Loucy (cell line): ENCODE data around the gene ELL2.

Source experiments
- EZH2phosphoT487 ChIP-seq: fragments of 200-600 bp; IDR thresholded peaks from 2 replicates; pipeline ENCODE4 v1.6.1; 2018; ENCODE audit warnings: antibody characterized with exemption, mild to moderate bottlenecking, moderate library complexity, borderline replicate concordance
- TF ChIP-seq, protein P1 (sequence below): fragments of 200-600 bp; sonication (generic); conservative IDR thresholded peaks from 2 replicates; pipeline ENCODE4 v1.5.1; 2014; ENCODE audit warnings: mild to moderate bottlenecking, antibody characterized with exemption, low read length

DNA sequence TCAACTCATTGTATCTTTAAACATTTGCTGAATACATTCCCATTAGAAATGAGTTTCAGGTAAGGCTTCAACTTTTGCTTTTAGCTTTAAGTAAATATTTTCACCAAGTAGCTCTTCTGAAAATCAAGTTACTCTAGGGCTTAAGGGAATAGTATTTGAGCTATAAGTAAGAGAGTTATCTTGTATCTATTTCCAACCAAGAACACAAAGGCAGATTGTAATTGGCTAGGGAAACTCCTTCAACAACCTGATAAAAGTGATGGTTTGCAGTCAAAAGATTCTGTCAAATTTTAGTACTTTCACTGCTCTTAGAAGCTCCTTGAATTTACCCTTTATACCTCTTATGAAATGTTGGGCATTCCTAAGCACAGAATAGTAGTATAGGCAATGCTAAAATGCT is 13.0 kb downstream of the ELL2 start:
- TF ChIP-seq, protein P1, sequence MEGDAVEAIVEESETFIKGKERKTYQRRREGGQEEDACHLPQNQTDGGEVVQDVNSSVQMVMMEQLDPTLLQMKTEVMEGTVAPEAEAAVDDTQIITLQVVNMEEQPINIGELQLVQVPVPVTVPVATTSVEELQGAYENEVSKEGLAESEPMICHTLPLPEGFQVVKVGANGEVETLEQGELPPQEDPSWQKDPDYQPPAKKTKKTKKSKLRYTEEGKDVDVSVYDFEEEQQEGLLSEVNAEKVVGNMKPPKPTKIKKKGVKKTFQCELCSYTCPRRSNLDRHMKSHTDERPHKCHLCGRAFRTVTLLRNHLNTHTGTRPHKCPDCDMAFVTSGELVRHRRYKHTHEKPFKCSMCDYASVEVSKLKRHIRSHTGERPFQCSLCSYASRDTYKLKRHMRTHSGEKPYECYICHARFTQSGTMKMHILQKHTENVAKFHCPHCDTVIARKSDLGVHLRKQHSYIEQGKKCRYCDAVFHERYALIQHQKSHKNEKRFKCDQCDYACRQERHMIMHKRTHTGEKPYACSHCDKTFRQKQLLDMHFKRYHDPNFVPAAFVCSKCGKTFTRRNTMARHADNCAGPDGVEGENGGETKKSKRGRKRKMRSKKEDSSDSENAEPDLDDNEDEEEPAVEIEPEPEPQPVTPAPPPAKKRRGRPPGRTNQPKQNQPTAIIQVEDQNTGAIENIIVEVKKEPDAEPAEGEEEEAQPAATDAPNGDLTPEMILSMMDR = no peak
- no peak for TF ChIP-seq EZH2phosphoT487
